Epithelial cell of prostate (primary cell): ENCODE data around the gene SLC29A1.

Experiments
- DNase-seq: peaks from one replicate; pipeline ENCODE4 v3.0.0-alpha.2; 2011; ENCODE audit warnings: low read depth, low spot score
- H3K27ac ChIP-seq: fragments of 450-650 bp; 2 replicates; pipeline ENCODE4 v1.5.1; 2017; ENCODE audit warnings: mild to moderate bottlenecking

Gene SLC29A1

DNA sequence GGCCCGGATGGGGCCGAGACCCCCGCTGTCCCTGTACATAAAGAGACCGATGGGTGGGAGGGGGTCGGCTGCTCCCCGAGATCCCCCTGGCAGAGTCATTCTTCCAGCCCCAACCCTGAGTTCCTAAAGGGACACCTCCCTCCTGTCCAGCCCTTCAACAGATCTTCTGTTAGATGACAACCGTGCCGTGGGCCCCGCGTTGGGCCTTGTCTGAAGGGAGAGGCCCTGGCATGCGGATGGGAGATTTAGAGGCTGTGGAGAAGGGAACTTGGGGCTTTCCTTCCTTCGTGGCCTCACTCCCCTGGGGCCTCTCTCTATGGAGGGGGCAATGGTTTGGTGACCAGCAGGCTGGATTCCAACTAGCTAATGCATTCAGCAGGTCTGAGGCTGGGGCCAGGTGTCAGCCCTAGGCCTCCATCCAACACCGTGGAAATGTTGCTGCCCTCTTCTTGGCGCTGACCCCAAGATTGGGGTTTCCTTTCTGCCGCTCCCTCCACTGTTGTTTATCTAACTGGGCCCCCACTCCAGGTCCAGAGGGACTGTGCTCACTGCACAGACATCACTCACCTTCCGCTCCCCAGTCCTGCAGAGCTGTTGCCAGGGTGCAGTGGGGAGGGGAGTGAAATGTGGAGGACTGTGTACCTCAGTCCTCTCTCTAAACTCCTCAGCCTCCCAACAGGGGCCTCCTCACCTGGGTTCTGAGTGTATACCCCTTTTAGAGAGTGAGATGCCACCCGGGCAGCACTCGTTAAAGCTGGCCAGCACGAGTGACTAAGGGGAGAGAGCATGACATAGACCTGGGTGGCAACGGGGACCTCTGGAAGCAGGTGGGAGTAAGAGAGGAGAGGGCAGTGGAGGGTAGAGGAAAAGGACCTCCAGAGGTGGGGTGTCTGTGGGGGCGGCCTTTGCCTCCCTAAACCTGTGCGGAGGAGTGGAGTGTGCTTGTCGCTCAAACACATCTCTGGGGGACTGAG lies 53.6 kb downstream of the SLC29A1 start:
- DNase-seq = no peak
- H3K27ac ChIP-seq = no peak overlapping the region

DNA sequence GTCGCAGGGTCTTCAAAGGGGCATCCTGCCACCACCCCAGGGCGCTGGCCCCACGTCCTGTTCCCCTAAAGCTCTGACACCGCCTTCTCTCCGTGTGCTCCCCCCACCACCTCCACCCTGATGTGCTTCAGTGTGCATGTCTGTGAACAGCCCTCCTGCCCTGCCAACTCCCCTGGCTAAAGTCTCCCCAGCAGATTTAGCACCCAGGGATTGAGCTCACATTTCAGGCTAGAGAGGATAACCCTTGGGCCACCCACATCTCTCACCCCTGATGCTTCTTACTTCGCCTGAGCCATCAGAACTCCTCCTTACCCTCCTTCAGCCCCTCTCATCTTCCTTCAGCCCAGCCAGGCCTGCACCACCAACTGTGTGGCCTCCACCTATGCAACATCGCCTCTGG lies 54.4 kb downstream of the SLC29A1 start:
- no peak overlapping the region for H3K27ac ChIP-seq
- DNase-seq = no peak

DNA sequence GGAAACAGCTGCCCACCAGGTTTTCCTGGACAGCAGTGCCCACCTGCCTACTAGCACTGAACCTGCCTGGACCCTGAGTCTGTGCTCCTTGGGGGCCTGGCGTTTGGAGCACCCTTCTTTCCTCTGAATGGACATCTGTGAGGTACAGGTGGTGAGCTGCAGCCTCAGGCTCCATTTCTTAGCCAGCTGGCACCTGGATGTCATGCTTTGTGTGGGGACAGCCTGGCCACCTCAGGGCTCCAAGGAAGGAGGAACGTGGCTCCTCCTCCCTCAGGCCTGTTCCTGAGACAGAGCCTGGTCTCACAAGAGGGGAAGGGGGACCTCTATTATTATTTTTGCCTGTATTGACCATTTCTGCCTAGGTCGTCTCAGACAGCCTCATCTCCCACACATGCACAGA lies 54.9 kb downstream of the SLC29A1 start:
- no peak overlapping the region for H3K27ac ChIP-seq
- DNase-seq = no peak

DNA sequence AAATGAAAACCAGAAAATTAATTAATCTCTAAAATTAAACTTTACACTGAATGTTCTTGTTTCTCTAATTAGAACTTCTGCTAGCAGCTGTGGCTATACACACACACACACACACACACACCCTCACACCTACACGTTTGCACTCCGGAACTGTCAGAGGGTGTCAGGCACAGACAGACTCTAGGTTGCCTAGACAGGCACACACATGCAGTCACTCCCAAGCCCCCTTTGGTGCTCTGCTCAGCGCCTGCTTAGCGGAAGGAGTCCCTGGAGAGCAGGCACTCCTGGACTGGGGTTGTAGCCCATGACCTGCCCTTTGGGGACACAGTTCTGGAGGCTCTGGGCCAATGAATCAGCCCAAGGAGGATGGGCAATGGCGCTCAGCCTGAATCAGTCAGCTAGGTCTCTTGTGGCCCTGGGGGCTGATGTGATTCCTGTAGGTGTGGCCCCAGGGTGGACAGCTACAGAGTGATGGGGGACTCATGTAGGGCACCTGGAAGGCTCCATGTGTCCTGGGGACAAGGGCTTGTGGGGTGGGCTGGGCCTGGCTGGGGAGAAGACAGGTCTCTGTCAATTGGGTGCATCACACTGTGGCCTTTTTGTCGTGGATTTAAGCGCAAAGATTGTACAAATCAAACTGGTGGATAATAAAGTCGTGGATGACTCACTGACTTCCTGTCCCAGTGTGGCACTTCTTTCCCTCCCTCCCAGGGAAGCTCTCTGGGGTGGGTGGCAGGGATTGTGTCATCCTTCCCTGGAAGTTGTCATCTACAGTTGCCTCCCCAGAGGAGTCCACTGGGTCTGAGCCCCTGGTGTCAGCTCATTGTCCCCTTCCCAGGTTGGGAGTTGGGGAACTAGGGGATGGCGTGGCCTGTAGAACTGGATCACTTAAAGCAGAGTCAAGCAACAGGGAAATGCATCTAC lies 55.6 kb downstream of the SLC29A1 start:
- H3K27ac ChIP-seq = no peak overlapping the region
- no peak for DNase-seq
